Measurements from ENCODE around the gene POLR1A. TPM values are rescaled to one million over a fixed set of nuclear protein-coding genes. Genes with fewer than 3 reads are reported as not detected.

POLR1A gene
- total RNA-seq, 1 experiment from 2014 or later: 47.5 TPM

GRCh38 chr2:86056590-86057331, 48.9 kb downstream of the POLR1A start:
- no peak overlapping the region for H3K27ac Mint-ChIP-seq
- H3K9me3 Mint-ChIP-seq: no peaks in the 10 kb centered on the region
- no peak for TF ChIP-seq TP53 (CRISPR knock-in tag; IDR thresholded peaks at IDR 0.05)
- H3K4me3 Mint-ChIP-seq: no peak overlapping the region
- ATAC-seq (no peak), DNase-seq (ENCODE audit: low spot score) (no peak)
- ChIA-PET CTCF (interaction anchor here (0.8 kb wide), 1 partner anchor 419 kb away, joined by 3 read pairs; no protein-coding TSS in a partner anchor), POLR2A (no interaction called here)
- no peaks in the 10 kb centered on the region for H3K4me1 Mint-ChIP-seq
- no peaks in the 10 kb centered on the region for H3K27me3 Mint-ChIP-seq (ENCODE audit: low read depth)
- H3K36me3 Mint-ChIP-seq: peaks cover 56% of the 10 kb centered on the region

- Mint-ChIP-seq H3K4me1 (no peaks in the 10 kb centered on the region), H3K27ac (no peak overlapping the region), H3K27me3 (ENCODE audit: low read depth) (no peaks in the 10 kb centered on the region), H3K9me3 (no peaks in the 10 kb centered on the region), H3K4me3 (no peak overlapping the region), H3K36me3 (peaks cover 48% of the 10 kb centered on the region)
- TF ChIP-seq ZSCAN18 (CRISPR knock-in tag; IDR thresholded peaks at IDR 0.05): no peak
- no peak for TF ChIP-seq KAT7 (CRISPR knock-in tag; IDR thresholded peaks at IDR 0.05; ENCODE audit: borderline replicate concordance)
- TF ChIP-seq ZNF396 (CRISPR knock-in tag; IDR thresholded peaks at IDR 0.05; ENCODE audit: borderline replicate concordance): no peak
- no peak for TF ChIP-seq PREB (CRISPR knock-in tag; IDR thresholded peaks at IDR 0.05; ENCODE audit: borderline replicate concordance)
- no peak for TF ChIP-seq AR (CRISPR knock-in tag; IDR thresholded peaks at IDR 0.05)
- no peak for TF ChIP-seq NR3C1 (CRISPR knock-in tag; conservative IDR thresholded peaks at IDR 0.05; ENCODE audit: low read depth)
- no peak for TF ChIP-seq IRF1 (CRISPR knock-in tag; IDR thresholded peaks at IDR 0.05)
- no peak for TF ChIP-seq TEAD4 (CRISPR knock-in tag; IDR thresholded peaks at IDR 0.05)
- ChIA-PET CTCF (no interaction called here), POLR2A (interaction anchor here (0.6 kb wide), 1 partner anchor 54 kb away, joined by 3 read pairs; no protein-coding TSS in a partner anchor)
- DNase-seq (ENCODE audit: low spot score) (no peak), ATAC-seq (no peak)
Measured at GRCh38 chr2:86055314-86055713, 50.4 kb downstream of the POLR1A start.

GRCh38 chr2:86054535-86055082, 51.1 kb downstream of the POLR1A start:
- Mint-ChIP-seq H3K27ac (no peak overlapping the region), H3K4me1 (no peaks in the 10 kb centered on the region), H3K9me3 (no peaks in the 10 kb centered on the region), H3K4me3 (no peak overlapping the region), H3K36me3 (peaks cover 45% of the 10 kb centered on the region), H3K27me3 (ENCODE audit: low read depth) (no peaks in the 10 kb centered on the region)
- ATAC-seq (no peak), DNase-seq (ENCODE audit: low spot score) (no peak)
- TF ChIP-seq NFYB (CRISPR knock-in tag; conservative IDR thresholded peaks at IDR 0.05; ENCODE audit: low read depth): no peak
- TF ChIP-seq ZNF416 (CRISPR knock-in tag; IDR thresholded peaks at IDR 0.05): no peak
- TF ChIP-seq CREB1 (CRISPR knock-in tag; IDR thresholded peaks at IDR 0.05): no peak
- CTCF ChIA-PET: interaction anchor here (2.3 kb wide), 1 partner anchor 227 kb away, joined by 7 read pairs; no protein-coding TSS in a partner anchor
- POLR2A ChIA-PET: interaction anchor here (0.6 kb wide), 1 partner anchor 54 kb away, joined by 3 read pairs; no protein-coding TSS in a partner anchor
